KOPT-K1 (cell line): ENCODE measurements around the gene IQGAP2.
A peak's percentile ranks its signal among the peaks of the same experiment; 100 is the strongest.
"Not testable (repeated sequence)": the region's sequence is repeated elsewhere in the genome, so short reads cannot be mapped to it uniquely, and the experiment has no call there.

Experiments
- H3K27ac ChIP-seq: fragments of 200-600 bp; sonication (generic); 2 replicates; pipeline ENCODE4 v1.5.1; 2016; ENCODE audit warnings: antibody characterized with exemption, mild to moderate bottlenecking, low read depth, low read length; ENCODE audit not compliant: poor library complexity, severe bottlenecking
- H3K36me3 ChIP-seq: fragments of 200-600 bp; sonication (generic); 2 replicates; pipeline ENCODE4 v1.5.1; 2017; ENCODE audit warnings: antibody characterized with exemption, mild to moderate bottlenecking, low read length, moderate library complexity; ENCODE audit not compliant: insufficient read depth
- H3K9me3 ChIP-seq: fragments of 200-600 bp; sonication (generic); 2 replicates; pipeline ENCODE4 v1.5.1; 2017; ENCODE audit warnings: antibody characterized with exemption, low read length, mild to moderate bottlenecking; ENCODE audit not compliant: insufficient read depth, poor library complexity, severe bottlenecking

The IQGAP2 gene

DNA sequence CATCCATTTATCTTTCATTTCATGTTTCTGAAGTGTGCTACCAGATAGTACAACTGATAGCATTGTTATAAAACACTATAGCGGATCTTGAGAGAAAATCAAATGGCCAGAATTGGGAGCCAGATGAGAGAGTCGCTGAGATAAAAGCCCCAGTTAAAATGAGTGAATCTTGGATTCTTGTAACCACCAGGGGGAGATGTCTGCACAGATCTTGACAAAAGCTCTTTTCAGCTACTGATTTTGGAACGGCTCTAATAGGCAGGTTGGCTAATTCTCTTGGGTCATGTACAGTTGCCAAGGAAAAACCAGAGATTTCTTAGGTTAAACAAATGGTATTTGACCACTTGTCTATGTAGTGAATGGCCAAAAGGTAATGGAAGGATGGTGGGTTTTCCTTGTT is 198.4 kb downstream of the IQGAP2 start:
- no peak overlapping the region for H3K27ac ChIP-seq
- H3K36me3 ChIP-seq = peaks cover 43% of the 10 kb centered on the region; the same call in 1 of the 2 replicates
- H3K9me3 ChIP-seq = no peaks in the 10 kb centered on the region

DNA sequence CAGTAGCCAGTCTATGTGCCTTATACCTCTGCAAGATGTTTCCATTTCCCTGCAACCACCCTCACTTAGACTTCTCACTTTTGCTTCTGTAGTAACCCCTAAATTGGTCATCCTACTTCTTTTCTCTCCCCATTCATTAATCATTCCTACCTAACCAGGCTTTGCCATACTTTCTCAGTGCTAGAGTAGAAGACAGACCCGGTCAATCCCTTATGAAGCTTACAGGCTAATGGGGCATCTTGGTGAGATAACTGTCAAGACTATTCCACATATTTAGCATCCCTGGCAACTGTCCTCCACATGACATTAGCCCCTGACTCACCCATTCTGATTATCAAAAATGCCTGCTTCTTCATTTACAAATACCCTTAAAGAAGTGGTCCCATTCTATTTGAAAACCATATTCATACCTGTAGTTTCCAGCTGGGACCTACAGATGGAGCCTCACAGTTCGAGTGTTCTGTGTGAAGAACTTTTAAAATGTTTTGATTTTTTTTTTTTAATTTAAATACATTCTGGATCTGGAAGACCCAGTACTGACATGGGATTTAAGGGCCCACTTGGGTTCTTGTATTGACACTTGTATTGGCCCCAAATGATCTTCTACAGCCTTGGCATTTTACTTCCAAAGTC is 199.1 kb downstream of the IQGAP2 start:
- H3K36me3 ChIP-seq = peaks cover 41% of the 10 kb centered on the region; the same call in 1 of the 2 replicates
- H3K9me3 ChIP-seq = no peaks in the 10 kb centered on the region
- no peak overlapping the region for H3K27ac ChIP-seq

DNA sequence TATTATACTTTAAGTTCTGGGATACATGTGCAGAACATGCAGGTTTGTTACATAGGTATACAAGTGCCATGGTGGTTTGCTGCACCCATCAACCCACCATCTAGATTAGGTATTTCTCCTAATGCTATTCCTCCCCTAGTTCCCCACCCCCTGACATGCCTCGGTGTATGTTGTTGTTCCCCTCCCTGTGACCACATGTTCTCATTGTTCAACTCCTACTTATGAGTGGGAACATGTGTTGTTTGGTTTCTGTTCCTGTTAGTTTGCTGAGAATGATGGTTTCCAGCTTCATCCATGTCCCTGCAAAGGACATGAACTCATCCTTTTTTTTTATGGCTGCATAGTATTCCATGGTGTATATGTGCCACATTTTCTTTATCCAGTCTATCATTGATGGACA is 200.9 kb downstream of the IQGAP2 start:
- H3K27ac ChIP-seq, H3K9me3 ChIP-seq: not testable (repeated sequence)
- H3K36me3 ChIP-seq = peaks cover 42% of the 10 kb centered on the region; the same call in 1 of the 2 replicates

DNA sequence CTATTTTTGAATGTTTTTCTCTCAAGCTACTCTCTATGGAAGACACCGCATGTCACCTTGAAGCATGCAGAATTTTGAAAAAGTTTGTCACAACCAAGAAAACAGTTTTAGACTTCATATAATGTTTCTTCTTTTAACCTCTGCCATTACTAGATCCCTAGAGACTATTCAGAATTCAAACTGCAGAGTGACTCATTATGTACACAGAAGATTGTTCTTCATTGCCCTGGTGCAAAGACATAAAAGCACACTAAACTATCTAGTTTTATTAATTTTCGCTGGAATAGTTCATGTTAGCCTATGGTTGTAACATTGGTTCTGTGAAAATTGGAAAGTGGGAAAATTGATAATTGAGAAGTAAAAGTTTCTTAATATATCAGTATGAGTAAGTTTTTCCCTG is 201.8 kb downstream of the IQGAP2 start:
- H3K9me3 ChIP-seq = no peaks in the 10 kb centered on the region
- no peak overlapping the region for H3K27ac ChIP-seq
- H3K36me3 ChIP-seq = peaks cover 42% of the 10 kb centered on the region; the same call in 1 of the 2 replicates

DNA sequence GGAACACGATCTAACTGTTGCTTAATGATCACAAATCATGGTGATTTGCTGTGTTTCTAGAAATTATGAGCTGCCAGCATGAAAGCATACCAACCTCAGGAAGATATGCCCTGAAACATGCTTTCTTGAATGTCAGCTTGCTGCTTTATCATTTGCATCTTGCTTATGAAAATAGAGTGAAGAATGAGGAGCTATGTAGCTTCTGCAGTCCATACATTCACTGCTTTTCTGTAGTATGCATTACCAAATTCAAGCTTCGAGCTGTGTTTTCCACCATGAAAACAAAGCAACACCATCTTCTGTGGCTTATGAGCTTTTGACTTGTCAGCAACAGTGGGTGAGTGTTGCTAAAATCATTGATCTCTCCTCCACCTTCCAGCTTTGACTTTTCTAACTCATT is 203.6 kb downstream of the IQGAP2 start:
- H3K9me3 ChIP-seq = no peaks in the 10 kb centered on the region
- H3K36me3 ChIP-seq = peaks cover 41% of the 10 kb centered on the region; the same call in 1 of the 2 replicates
- H3K27ac ChIP-seq = no peak overlapping the region

DNA sequence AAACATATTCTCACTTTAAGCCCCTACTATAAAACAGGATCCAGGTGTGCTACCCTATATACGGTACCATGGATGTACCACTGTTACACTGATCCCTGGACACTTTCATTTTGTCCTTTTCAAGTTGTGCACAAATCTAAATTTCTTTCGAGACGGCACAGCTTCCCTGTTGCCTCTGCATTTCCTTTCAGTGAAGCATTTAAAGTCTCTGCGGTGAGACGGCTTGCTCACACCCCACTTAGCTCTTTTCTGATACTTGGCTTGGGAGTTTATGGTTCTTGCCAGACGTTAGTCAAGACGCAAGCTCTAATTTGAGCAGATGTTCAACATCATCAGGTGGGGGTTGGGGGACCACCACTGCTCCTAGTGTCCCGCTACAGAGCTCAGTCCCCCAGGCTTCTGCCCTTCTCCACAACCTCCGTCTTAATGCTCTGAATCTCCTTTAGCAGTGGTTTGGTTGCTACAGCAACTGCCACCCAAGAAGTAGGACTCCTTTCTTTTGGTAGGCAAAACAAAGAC is 204.3 kb downstream of the IQGAP2 start:
- Histone ChIP-seq H3K27ac (no peak overlapping the region), H3K9me3 (no peaks in the 10 kb centered on the region), H3K36me3 (peaks cover 44% of the 10 kb centered on the region; the same call in 1 of the 2 replicates)

DNA sequence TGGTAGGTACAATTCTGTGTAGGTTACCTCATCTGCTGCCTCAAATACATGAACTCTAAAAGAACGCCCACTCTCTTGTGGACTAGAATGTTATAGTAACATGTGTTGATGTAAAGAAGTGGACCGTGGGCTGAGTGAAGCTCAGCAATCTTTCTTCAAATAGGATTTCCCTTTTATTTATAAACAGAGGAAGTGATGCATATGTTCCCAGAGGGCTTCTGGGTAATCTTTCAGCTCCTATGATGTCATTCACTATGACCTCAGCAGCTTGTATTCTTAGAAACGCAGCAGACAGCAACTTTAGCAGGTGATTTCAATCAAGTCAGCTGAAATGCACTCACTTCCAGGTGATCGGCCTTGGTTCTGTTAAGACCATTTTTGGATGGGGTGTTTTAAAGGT is 205.7 kb downstream of the IQGAP2 start:
- Histone ChIP-seq H3K27ac (no peak overlapping the region), H3K9me3 (no peaks in the 10 kb centered on the region)

DNA sequence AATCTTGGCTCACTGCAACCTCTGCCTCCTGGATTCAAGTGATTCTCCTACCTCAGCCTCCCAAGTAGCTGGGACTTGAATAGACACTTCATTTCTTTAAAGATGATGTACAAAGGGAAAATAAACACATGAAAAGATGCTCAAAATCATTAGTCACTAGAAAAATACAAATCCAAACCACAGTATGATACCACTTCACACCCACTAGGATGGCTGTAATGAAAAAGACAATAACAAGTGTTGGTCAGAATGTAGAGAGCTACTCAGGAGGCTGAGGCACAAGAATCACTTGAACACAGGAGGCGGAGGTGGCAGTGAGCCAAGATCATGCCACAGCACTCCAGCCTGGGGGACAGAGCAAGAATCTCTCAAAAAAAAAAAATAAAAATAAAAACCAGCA is 207.1 kb downstream of the IQGAP2 start:
- Histone ChIP-seq H3K36me3 (peaks cover 42% of the 10 kb centered on the region; the same call in 1 of the 2 replicates), H3K9me3 (no peaks in the 10 kb centered on the region), H3K27ac (no peak overlapping the region)

More for the DNA sequence above, 205.7 kb downstream of the IQGAP2 start:
- H3K36me3 ChIP-seq = peaks cover 44% of the 10 kb centered on the region; the same call in 1 of the 2 replicates

DNA sequence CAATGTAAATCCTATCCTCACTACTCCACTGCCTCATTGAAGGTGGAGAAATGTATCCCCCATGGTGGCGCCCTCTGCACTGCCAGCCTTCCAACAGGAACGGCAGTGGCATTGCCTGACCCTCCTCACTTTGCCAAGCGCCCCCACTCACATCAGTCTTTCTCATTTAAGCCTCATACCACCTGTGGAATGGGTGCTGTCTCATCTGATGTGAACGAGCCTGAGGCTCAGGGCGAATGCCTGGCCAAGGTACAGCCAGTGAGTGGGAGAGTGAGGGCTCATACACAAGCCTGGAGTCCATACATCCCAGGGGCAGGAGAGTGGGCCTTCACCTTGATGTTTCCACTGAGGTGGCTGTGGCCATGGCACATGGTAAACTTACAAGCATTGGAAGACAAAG is 209.9 kb downstream of the IQGAP2 start:
- peaks cover 39% of the 10 kb centered on the region for H3K36me3 ChIP-seq
- H3K9me3 ChIP-seq = no peaks in the 10 kb centered on the region
- H3K27ac ChIP-seq = no peak overlapping the region

DNA sequence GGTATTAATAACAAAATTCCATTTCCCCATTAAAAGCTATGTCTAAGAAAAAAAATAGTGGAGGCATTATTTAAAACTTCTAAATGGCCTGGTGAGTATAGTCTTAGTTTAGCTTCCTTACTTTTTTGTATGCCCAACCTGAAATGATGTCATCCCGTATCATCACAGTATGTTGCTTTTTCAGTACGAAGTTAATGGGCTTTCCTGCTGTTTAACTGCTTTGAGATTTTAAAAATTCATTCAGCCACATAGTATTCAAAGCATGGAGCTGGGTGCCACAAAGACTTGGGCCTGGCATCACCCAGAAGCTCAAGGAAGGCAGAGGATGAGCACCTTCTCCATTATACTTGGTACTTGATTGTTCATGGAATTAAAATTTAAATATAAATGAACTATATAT is 212.7 kb downstream of the IQGAP2 start:
- H3K27ac ChIP-seq = no peak overlapping the region
- peaks cover 43% of the 10 kb centered on the region for H3K36me3 ChIP-seq
- no peaks in the 10 kb centered on the region for H3K9me3 ChIP-seq

DNA sequence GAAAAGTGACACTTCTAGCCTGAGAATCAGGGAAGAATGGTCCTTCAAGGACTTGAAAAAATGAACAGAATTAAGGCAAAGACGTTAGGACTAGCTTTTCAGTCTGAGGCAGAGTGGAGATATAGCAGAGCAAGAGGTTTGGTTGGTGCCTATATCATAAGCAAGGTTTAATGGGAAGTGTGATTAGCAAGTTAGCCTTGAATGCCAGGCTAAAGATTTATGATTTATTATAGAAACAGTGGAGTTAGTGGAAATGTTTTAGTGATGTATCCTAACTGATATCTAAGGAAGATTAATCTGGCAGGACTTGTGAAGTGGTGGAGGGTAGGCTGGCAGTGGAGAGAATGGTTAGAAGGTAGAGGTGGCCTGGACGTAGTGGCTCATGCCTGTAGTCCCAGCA is 213.1 kb downstream of the IQGAP2 start:
- Histone ChIP-seq H3K36me3 (peaks cover 39% of the 10 kb centered on the region), H3K27ac (no peak overlapping the region), H3K9me3 (no peaks in the 10 kb centered on the region)

DNA sequence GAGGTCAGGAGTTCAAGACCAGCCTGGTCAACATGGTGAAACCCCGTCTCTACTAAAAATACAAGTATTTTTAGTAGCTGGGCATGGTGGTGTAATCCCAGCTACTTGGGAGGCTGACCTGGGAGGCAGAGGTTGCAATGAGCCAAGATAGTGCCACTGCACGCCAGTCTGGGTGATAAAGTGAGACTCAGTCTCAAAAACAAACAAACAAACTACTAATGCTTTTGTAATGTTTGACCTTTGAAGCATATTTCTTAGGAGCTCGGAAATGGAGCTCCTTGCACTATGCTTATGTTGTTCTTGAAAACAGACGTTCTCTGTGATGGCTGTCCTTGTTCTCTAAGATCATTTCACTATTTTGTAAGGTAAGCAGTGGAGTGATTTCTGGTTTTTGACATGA is 214.1 kb downstream of the IQGAP2 start:
- no peak overlapping the region for H3K27ac ChIP-seq
- H3K9me3 ChIP-seq = no peaks in the 10 kb centered on the region
- peaks cover 30% of the 10 kb centered on the region for H3K36me3 ChIP-seq

DNA sequence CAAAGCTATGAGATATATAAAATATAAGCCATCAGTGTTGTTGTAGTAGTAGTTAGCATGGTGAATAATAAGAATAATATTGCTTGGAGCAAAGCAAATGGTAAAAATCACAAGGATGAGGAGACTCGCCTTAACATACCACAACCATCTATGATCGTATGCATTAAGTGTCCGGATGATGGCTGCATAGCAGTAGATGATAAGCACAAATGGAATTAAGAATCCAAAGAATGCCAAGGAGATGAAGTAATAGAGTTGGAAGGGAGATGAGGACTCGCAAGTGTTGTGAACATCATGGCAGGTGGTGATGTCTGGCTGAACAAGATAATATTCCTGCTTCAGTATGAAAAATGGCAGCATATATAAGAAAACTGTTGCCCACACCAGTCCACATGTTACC is 214.6 kb downstream of the IQGAP2 start:
- Histone ChIP-seq H3K36me3 (peaks cover 30% of the 10 kb centered on the region), H3K9me3 (no peaks in the 10 kb centered on the region), H3K27ac (no peak overlapping the region)

DNA sequence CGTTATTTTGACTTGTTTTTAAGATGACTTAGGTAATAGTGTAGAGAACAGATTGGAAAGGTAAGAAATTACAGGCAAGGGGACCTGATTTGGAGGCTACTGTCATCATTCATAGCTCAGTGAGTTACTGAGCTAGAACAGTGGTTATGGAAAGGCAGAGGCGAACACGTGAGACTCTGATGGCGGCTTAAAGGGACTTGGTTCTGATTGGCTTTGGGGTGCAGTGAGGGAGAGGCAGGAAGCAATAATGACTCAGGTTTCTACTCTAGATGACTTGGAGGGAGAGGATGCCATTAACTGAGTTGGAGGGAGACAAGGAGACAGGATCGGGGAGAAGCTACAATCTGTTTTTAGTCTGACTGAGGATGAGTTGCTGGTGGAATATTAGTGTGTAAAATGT is 217.1 kb downstream of the IQGAP2 start:
- no peaks in the 10 kb centered on the region for H3K9me3 ChIP-seq
- no peak overlapping the region for H3K27ac ChIP-seq
- H3K36me3 ChIP-seq = peaks cover 18% of the 10 kb centered on the region

DNA sequence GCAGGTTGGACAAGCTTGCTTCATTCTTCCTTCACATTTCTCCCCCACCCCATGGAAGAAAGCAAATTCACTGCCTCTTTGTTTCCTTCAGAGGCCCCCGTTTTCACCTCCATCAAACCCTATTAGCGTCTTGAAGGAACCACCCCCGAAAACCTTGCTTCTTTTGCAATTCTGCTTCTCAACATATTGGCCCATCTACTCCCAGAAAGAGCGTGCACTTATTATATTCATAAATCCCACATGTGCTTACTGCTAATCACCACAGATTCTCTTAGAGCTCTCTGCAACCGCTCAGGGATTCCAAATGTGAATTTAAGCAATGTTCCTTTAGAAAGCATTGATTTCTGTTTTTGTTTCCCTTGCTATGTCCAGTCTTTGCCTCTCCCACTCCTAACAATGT is 219.0 kb downstream of the IQGAP2 start:
- Histone ChIP-seq H3K36me3 (peaks cover 13% of the 10 kb centered on the region), H3K9me3 (no peaks in the 10 kb centered on the region), H3K27ac (peak overlapping the region; percentile 87)

DNA sequence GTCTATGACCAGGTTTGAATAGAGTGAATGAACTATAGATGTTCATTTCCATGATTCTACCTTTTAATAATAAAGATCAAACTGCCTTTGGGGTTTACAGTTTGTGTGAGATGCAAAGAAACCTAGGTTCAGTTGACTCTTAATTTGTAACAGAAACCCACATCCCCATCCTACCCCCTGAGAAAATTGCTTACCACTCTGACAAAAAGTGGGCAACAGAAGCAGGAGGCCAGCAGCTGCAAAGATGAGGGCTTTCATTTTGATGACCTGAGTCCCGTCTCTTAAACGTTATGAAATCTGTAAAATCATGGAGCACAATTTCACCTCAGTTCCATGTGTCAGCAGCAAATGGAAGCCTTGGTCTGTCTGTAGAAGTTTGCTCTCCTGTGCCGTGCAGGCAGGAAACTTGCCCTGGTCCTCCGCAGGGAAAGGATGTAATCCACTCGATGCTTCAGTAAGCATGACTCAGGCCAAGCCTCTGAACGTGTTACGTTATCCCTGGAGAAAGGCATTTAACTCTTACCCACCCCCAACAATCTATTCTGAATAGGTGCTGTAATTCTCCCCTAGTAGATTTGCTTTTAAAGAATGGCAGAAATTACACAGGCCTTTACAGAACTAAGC is 220.0 kb downstream of the IQGAP2 start, which contains the start of gene F2RL2:
F2RL2 (minus strand) TSS at position 431 of the 624 bp plus-strand sequence; CDS start at position 258, 173 bp downstream.
- Histone ChIP-seq H3K9me3 (no peaks in the 10 kb centered on the region), H3K27ac (peak within 1 kb of the TSS; percentile 87), H3K36me3 (peaks cover 3% of the 10 kb centered on the region)
